CD14-positive monocyte (primary cell): Measurements from ENCODE around the gene STARD4. TPM values are rescaled to one million over a fixed set of nuclear protein-coding genes. Genes with fewer than 3 reads are reported as not detected.

Experiments
- DNase-seq, 3 donors: peaks; one replicate each; pipeline ENCODE4 v3.0.0-alpha.2; 2011 to 2022
- H2AFZ ChIP-seq: 2 replicates; pipeline ENCODE4 v1.6.0; 2012; ENCODE audit warnings: mild to moderate bottlenecking, low read depth, low read length, inconsistent platforms; ENCODE audit not compliant: insufficient read depth, poor library complexity, severe bottlenecking
- H3K27ac ChIP-seq, 2 donors: 1 replicate in 1 of 2; 2 replicates in 1 of 2; pipeline ENCODE4 v1.5.1; 2012 to 2013; ENCODE audit warnings: low read length in 2 of 2, control low read depth in 1 of 2, inconsistent platforms in 1 of 2, low read depth in 1 of 2, mild to moderate bottlenecking in 1 of 2
- H3K27me3 ChIP-seq, 2 donors: one replicate each; pipeline versions ENCODE4 v1.6.0 to v1.6.1; 2011 to 2013; ENCODE audit warnings: low read length in 2 of 2; ENCODE audit not compliant: control insufficient read depth in 2 of 2, insufficient read depth in 2 of 2
- H3K36me3 ChIP-seq, 2 donors: replicated peaks in 1 of 2; 1 replicate in 1 of 2; 2 replicates in 1 of 2; pipeline versions ENCODE4 v1.5.1 to v1.6.1; 2012 to 2013; ENCODE audit warnings: low read length in 2 of 2, control low read depth in 1 of 2, inconsistent platforms in 1 of 2, mild to moderate bottlenecking in 1 of 2; ENCODE audit not compliant: insufficient read depth in 2 of 2, control insufficient read depth in 1 of 2
- H3K4me1 ChIP-seq, 2 donors: 1 replicate in 1 of 2; 2 replicates in 1 of 2; pipeline versions ENCODE4 v1.5.1 to v1.6.1; 2012 to 2013; ENCODE audit warnings: low read length in 2 of 2, control low read depth in 1 of 2, inconsistent platforms in 1 of 2, mild to moderate bottlenecking in 1 of 2, moderate library complexity in 1 of 2; ENCODE audit not compliant: insufficient read depth in 2 of 2, control insufficient read depth in 1 of 2
- H3K4me2 ChIP-seq: replicated peaks from 2 replicates; pipeline ENCODE3; 2012; ENCODE audit warnings: low read length, moderate library complexity, mild to moderate bottlenecking; ENCODE audit not compliant: poor library complexity, severe bottlenecking; ENCODE audit errors: extremely low read depth
- H3K4me3 ChIP-seq, 3 experiments: fragments of 200-600 bp in 1 of 3; sonication (generic) in 1 of 3; replicated peaks in 1 of 3; 1 replicate in 2 of 3; 2 replicates in 1 of 3; pipeline ENCODE4 v1.5.1; 2011 to 2013; ENCODE audit warnings: low read length in 3 of 3, mild to moderate bottlenecking in 3 of 3, control low read depth in 2 of 3, low read depth in 2 of 3, inconsistent platforms in 1 of 3, moderate library complexity in 1 of 3
- H3K79me2 ChIP-seq: 2 replicates; pipeline ENCODE4 v1.6.0; 2012; ENCODE audit warnings: mild to moderate bottlenecking, control low read depth, inconsistent platforms, low read length, moderate library complexity; ENCODE audit not compliant: insufficient read depth
- H3K9ac ChIP-seq: 2 replicates; pipeline ENCODE4 v1.6.0; 2017; ENCODE audit warnings: low read length, mild to moderate bottlenecking; ENCODE audit not compliant: insufficient read depth, poor library complexity, severe bottlenecking
- H3K9me3 ChIP-seq, 2 donors: replicated peaks in 1 of 2; 1 replicate in 1 of 2; 2 replicates in 1 of 2; pipeline versions ENCODE4 v1.5.1 to v1.6.1; 2012 to 2013; ENCODE audit warnings: low read length in 2 of 2, control low read depth in 1 of 2; ENCODE audit not compliant: control insufficient read depth in 1 of 2, insufficient read depth in 1 of 2
- H4K20me1 ChIP-seq: 2 replicates; pipeline ENCODE4 v1.6.0; 2012; ENCODE audit warnings: mild to moderate bottlenecking, low read length, control low read depth, moderate library complexity; ENCODE audit not compliant: insufficient read depth
- H3K27ac Mint-ChIP-seq, 7 donors: one replicate each; pipeline ENCODE4 v1.8.0; 2020; ENCODE audit warnings: mild to moderate bottlenecking in 7 of 7, mixed read lengths in 7 of 7, moderate library complexity in 6 of 7, inconsistent platforms in 2 of 7
- H3K27me3 Mint-ChIP-seq, 3 donors: one replicate each; pipeline ENCODE4 v1.8.0; 2021 to 2022; ENCODE audit warnings: low read depth in 3 of 3, mild to moderate bottlenecking in 3 of 3, mixed read lengths in 3 of 3, moderate library complexity in 3 of 3, inconsistent platforms in 1 of 3
- H3K36me3 Mint-ChIP-seq, 2 donors: one replicate each; pipeline ENCODE4 v1.8.0; 2020; ENCODE audit warnings: mixed read lengths in 2 of 2, inconsistent platforms in 1 of 2, mild to moderate bottlenecking in 1 of 2
- H3K4me1 Mint-ChIP-seq: one replicate; pipeline ENCODE4 v1.8.0; 2020; ENCODE audit warnings: mild to moderate bottlenecking, mixed read lengths
- H3K4me3 Mint-ChIP-seq, 2 donors: one replicate each; pipeline ENCODE4 v1.8.0; 2020; ENCODE audit warnings: mild to moderate bottlenecking in 2 of 2, mixed read lengths in 2 of 2, moderate library complexity in 1 of 2
- H3K9me3 Mint-ChIP-seq, 7 donors: one replicate each; pipeline ENCODE4 v1.8.0; 2020 to 2022; ENCODE audit warnings: mixed read lengths in 7 of 7, mild to moderate bottlenecking in 6 of 7, moderate library complexity in 6 of 7, inconsistent platforms in 2 of 7
- WGBS: methylation state at CpG from one replicate; pipeline ENCODE4 v1.1.5; 2013; ENCODE audit warnings: missing lambda C conversion rate; ENCODE audit not compliant: insufficient coverage; 5-methylcytosine and 5-hydroxymethylcytosine counted together
- intact Hi-C, 2 donors: fragments of 100-400 bp; cut with micrococcal nuclease; formaldehyde crosslinking; loops; one replicate each; pipeline versions ENCODE4 v1.15.0 to v1.15.1; 2023
- polyA plus RNA-seq, 3 donors: library from polyadenylated mRNA; depleted of rRNA in 1 of 3; unstranded in 2 of 3; stranded (reverse) in 1 of 3; fragments of 300-500 nt in 2 of 3; fragments of >200 nt in 1 of 3; fragmentation: Illumina TruSeq in 2 of 3; gene quantifications; 1 replicate in 2 of 3; 2 replicates in 1 of 3; pipeline ENCODE4 v1.2.3, GENCODE V29; 2012 to 2021
- TF ChIP-seq, protein P1 (sequence below): fragments of 200-600 bp; IDR thresholded peaks from one replicate; pipeline ENCODE4 v1.8.0; 2022; ENCODE audit warnings: antibody characterized with exemption, mild to moderate bottlenecking

The STARD4 gene
- polyA plus RNA-seq, 3 donors: 6.4 to 7.7 (median 6.7) TPM

DNA sequence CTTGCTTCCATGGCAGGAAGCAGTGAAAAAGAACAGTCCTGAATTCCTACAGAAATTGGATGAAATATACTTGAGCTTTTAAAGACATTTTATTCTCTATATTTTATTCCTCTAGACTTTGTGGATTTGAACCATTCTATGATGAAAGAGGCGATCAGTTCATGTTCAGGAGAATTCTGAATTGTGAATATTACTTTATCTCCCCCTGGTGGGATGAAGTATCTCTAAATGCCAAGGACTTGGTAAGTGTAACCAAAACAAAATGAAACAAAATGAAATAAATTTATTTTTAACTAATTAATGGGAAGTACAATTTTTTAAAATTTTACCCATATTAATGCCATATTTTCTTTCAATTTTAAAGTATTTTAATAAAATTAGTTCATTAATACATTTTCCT lies 34.1 kb downstream of the STARD4 start:
- Histone ChIP-seq H3K9ac (no peak overlapping the region), H3K27me3 (no peaks in the 10 kb centered on the region), H3K27ac (no peak overlapping the region), H3K79me2 (no peaks in the 10 kb centered on the region), H3K36me3 (no peaks in the 10 kb centered on the region), H3K4me1 (no peaks in the 10 kb centered on the region), H3K9me3 (no peaks in the 10 kb centered on the region), H3K4me3 (no peak overlapping the region), H2AFZ (no peak overlapping the region), H3K4me2 (no peak overlapping the region), H4K20me1 (no peaks in the 10 kb centered on the region)
- intact Hi-C loops: no loop called here
- no peaks in the 10 kb centered on the region for H3K36me3 Mint-ChIP-seq
- DNase-seq: no peak
- H3K4me1 Mint-ChIP-seq: no peaks in the 10 kb centered on the region
- WGBS: no CpG with 5 or more reads among the region's 1 CpG
- no peak overlapping the region for H3K27ac Mint-ChIP-seq
- H3K27me3 Mint-ChIP-seq: peaks cover 3 to 4% (median 3%) of the 10 kb centered on the region in 3 donors
- H3K9me3 Mint-ChIP-seq: no peaks in the 10 kb centered on the region
- H3K4me3 Mint-ChIP-seq: no peak overlapping the region
- TF ChIP-seq, protein P1, sequence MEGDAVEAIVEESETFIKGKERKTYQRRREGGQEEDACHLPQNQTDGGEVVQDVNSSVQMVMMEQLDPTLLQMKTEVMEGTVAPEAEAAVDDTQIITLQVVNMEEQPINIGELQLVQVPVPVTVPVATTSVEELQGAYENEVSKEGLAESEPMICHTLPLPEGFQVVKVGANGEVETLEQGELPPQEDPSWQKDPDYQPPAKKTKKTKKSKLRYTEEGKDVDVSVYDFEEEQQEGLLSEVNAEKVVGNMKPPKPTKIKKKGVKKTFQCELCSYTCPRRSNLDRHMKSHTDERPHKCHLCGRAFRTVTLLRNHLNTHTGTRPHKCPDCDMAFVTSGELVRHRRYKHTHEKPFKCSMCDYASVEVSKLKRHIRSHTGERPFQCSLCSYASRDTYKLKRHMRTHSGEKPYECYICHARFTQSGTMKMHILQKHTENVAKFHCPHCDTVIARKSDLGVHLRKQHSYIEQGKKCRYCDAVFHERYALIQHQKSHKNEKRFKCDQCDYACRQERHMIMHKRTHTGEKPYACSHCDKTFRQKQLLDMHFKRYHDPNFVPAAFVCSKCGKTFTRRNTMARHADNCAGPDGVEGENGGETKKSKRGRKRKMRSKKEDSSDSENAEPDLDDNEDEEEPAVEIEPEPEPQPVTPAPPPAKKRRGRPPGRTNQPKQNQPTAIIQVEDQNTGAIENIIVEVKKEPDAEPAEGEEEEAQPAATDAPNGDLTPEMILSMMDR: no peak

DNA sequence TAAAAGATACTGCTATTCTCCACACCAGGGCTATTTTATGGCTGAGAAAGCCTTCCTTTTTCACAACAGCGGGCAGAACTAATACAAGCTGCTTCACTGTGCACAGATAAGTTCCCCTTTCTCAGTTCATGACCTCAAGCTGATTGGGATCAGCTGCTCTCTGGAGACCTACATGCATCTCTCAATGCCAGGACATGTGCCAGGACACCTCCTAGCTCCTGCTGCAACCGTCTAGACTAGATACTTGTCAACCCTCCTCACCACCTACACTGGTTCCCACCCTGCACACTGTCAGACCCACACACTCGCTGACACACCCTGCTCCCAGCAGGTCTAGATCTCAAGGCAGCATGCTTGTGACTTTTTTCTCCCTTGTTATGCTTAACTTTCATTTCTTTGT lies 39.8 kb downstream of the STARD4 start:
- intact Hi-C loops: no loop called here
- Histone ChIP-seq H3K27me3 (no peaks in the 10 kb centered on the region), H3K27ac (no peak overlapping the region), H2AFZ (peak overlapping the region; percentile 50), H3K9me3 (no peaks in the 10 kb centered on the region), H3K4me2 (no peak overlapping the region), H4K20me1 (no peaks in the 10 kb centered on the region), H3K79me2 (no peaks in the 10 kb centered on the region), H3K4me3 (no peak overlapping the region), H3K9ac (no peak overlapping the region), H3K36me3 (no peaks in the 10 kb centered on the region), H3K4me1 (no peaks in the 10 kb centered on the region)
- H3K4me3 Mint-ChIP-seq: no peak overlapping the region
- peak; percentile 5 to 18 (median 8) for DNase-seq
- H3K27ac Mint-ChIP-seq: peak overlapping the region in 6 of 7 donors; percentile 3 to 88 (median 44)
- peaks cover 0 to 2% (median 0%) of the 10 kb centered on the region in 3 donors for H3K27me3 Mint-ChIP-seq
- 30% methylated on average over 3 of the region's 3 CpGs for WGBS
- no peaks in the 10 kb centered on the region for H3K36me3 Mint-ChIP-seq
- peaks cover 0 to 3% (median 0%) of the 10 kb centered on the region in 7 donors for H3K9me3 Mint-ChIP-seq
- H3K4me1 Mint-ChIP-seq: peaks cover 8% of the 10 kb centered on the region
- TF ChIP-seq, protein P1: no peak
